Cardiac muscle cell (in vitro differentiated cells and primary cell): ENCODE data around the gene CC2D2B. TPM values are rescaled to one million over a fixed set of nuclear protein-coding genes. Genes with fewer than 3 reads are reported as not detected.
"Not testable (repeated sequence)": the region's sequence is repeated elsewhere in the genome, so short reads cannot be mapped to it uniquely, and the experiment has no call there.

Experiments
- DNase-seq, 2 donors: peaks; one replicate each; pipeline versions ENCODE4 v3.0.0 to v3.0.0-alpha.2; 2010 to 2017; ENCODE audit warnings: low read depth in 1 of 2, low spot score in 1 of 2
- H3K27ac ChIP-seq: fragments of 200-600 bp; sonication (generic); 2 replicates; pipeline ENCODE4 v1.5.1; 2016
- H3K27me3 ChIP-seq: fragments of 200-600 bp; sonication (generic); 2 replicates; pipeline ENCODE4 v1.6.0; 2016; ENCODE audit warnings: control low read depth
- H3K36me3 ChIP-seq: fragments of 200-600 bp; sonication (generic); 2 replicates; pipeline ENCODE4 v1.5.1; 2016; ENCODE audit warnings: control low read depth
- H3K4me1 ChIP-seq: fragments of 200-600 bp; sonication (generic); 2 replicates; pipeline ENCODE4 v1.8.1; 2017; ENCODE audit warnings: low read depth, mild to moderate bottlenecking, mixed run types
- H3K4me3 ChIP-seq: fragments of 200-600 bp; sonication (generic); 2 replicates; pipeline ENCODE4 v1.5.1; 2016; ENCODE audit warnings: mild to moderate bottlenecking
- H3K9me3 ChIP-seq: fragments of 200-600 bp; sonication (generic); 2 replicates; pipeline ENCODE4 v1.5.1; 2017; ENCODE audit warnings: low read depth, mild to moderate bottlenecking, control low read depth
- polyA plus RNA-seq: library from polyadenylated mRNA; unstranded; fragments of >200 nt; fragmentation: Nextera tagmentation; extraction: Ambion mirVana; gene quantifications from 2 replicates; pipeline ENCODE4 v1.2.1, GENCODE V29; 2016
- total RNA-seq: library from RNA; depleted of rRNA; stranded (reverse); fragments of >200 nt; gene quantifications from 2 replicates; pipeline ENCODE4 v1.2.3, GENCODE V29; 2016
- TF ChIP-seq, protein P1 (sequence below): IDR thresholded peaks from 2 replicates; pipeline ENCODE4 v1.5.1; 2012; ENCODE audit warnings: low read depth, mild to moderate bottlenecking, low read length

CC2D2B gene
- total and polyA plus RNA-seq, 2 experiments from 2014 or later: 0.15 to 0.18 TPM

DNA sequence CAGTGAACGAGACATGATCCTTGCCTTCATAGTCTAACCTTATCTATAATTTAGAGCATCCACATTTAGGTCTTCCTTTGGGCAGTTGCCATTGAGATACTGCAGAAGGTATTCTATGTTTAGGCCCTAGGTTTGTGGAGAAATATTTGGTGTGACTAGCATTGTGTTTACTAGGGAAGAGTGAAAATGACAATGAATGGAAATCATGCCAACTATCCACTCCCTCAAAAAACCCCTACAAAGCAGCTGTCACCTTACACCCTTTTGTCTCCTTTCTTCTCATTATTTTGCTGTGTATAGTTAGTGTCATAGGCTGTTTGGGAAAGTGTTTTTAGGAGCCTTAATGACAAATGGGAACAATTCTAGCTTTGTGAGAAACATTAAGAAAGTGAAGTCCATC is 138.8 kb downstream of the CC2D2B start:
- TF ChIP-seq, protein P1, sequence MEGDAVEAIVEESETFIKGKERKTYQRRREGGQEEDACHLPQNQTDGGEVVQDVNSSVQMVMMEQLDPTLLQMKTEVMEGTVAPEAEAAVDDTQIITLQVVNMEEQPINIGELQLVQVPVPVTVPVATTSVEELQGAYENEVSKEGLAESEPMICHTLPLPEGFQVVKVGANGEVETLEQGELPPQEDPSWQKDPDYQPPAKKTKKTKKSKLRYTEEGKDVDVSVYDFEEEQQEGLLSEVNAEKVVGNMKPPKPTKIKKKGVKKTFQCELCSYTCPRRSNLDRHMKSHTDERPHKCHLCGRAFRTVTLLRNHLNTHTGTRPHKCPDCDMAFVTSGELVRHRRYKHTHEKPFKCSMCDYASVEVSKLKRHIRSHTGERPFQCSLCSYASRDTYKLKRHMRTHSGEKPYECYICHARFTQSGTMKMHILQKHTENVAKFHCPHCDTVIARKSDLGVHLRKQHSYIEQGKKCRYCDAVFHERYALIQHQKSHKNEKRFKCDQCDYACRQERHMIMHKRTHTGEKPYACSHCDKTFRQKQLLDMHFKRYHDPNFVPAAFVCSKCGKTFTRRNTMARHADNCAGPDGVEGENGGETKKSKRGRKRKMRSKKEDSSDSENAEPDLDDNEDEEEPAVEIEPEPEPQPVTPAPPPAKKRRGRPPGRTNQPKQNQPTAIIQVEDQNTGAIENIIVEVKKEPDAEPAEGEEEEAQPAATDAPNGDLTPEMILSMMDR: no peak
- H3K4me3 ChIP-seq: no peak overlapping the region
- H3K9me3 ChIP-seq: no peaks in the 10 kb centered on the region
- H3K27me3 ChIP-seq: no peaks in the 10 kb centered on the region
- H3K27ac ChIP-seq: no peak overlapping the region
- no peak for DNase-seq
- peaks cover 11% of the 10 kb centered on the region for H3K4me1 ChIP-seq
- peaks cover 7% of the 10 kb centered on the region for H3K36me3 ChIP-seq

DNA sequence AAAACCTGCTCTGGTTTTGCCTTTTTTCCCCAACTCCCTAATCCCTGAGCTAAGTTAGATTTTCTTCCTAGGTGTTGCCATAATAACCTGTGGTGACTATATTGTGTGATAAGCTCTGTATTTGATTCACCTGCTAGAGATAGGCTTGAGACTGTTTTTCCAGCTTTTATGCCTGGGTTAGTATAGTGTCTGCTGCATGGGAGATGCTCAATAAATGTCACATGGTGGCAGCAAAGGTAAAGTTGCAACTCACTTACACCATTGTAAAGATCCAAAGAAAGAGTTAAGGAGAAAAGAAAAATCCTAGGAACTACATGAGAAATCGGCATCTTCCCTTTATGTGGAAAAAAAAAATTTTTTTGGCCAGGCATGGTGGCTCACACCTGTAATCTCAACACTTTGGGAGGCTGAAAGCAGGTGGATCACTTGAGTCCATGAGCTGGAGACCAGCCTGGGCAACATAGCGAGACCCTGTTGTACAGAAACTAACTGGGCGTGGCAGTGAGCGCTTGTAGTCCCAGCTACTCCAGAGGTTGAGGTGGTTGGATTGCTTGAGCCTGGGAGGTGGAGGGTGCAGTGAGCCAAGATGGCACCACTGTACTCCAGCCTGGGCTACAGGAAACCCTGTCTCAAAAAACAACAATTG is 139.4 kb downstream of the CC2D2B start:
- no peak overlapping the region for H3K27ac ChIP-seq
- H3K4me3 ChIP-seq: no peak overlapping the region
- H3K9me3 ChIP-seq: no peaks in the 10 kb centered on the region
- no peaks in the 10 kb centered on the region for H3K27me3 ChIP-seq
- DNase-seq: peak in 1 of 2 donors; percentile 6
- peaks cover 11% of the 10 kb centered on the region for H3K4me1 ChIP-seq
- peaks cover 7% of the 10 kb centered on the region for H3K36me3 ChIP-seq
- TF ChIP-seq, protein P1: no peak

DNA sequence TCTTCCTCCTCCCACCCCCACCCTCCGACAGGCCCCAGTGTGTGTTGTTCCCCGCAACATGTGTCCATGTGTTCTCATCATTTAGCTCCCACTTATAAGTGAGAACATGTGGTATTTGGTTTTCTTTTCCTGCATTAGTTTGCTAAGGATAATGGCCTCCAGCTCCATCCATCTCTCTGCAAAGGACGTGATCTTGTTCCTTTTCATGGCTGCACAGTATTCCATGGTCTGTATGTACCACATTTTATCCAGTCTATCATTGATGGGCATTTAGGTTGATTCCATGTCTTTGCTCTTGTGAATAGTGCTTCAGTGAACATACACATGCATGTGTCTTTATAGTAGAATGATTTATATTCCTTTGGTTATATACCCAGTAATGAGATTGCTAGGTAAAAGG is 140.2 kb downstream of the CC2D2B start:
- H3K4me3 ChIP-seq, DNase-seq, H3K27ac ChIP-seq, H3K9me3 ChIP-seq, H3K27me3 ChIP-seq, H3K36me3 ChIP-seq: not testable (repeated sequence)
- H3K4me1 ChIP-seq: peaks cover 11% of the 10 kb centered on the region

DNA sequence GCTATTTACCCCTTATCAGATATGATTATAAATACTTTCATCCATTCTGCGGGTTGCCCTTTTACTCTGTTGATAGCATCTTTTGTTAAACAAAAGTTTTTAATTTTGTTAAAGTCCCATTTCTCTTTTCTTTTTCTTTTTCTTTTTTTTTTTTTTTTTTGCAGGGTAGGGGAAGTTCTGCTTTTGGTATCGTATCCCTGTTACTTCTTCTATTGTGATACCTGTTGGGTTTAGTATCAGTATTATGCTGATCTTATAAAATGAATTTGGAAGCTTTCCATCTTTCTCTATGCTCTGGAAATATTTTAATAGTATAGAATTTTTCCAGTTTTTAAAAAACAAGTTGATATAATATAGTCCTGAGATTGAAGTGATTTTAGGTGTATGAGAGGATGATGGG is 141.6 kb downstream of the CC2D2B start:
- Histone ChIP-seq H3K27me3 (no peaks in the 10 kb centered on the region), H3K4me3 (no peak overlapping the region), H3K4me1 (peaks cover 11% of the 10 kb centered on the region), H3K27ac (no peak overlapping the region), H3K36me3 (peaks cover 7% of the 10 kb centered on the region), H3K9me3 (no peaks in the 10 kb centered on the region)
- no peak for DNase-seq
- TF ChIP-seq, protein P1: no peak

DNA sequence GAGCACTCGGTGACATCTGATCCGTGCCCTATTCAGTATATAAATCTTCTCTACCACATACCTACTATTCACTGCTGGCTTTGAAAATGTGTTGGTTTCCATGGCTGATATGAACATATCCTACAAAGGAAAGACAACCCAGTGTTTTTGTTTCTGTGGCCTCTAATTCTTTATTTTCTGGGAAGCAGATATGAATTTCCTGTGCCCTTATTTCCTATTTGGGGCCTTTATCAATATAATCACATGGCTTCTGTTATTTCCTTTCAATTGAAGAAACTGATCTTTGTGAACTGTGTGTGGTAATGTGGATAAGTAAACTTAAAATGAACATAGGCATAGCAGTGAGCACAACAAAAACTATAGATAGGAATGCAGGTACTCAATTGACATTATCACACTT is 146.2 kb downstream of the CC2D2B start:
- no peaks in the 10 kb centered on the region for H3K27me3 ChIP-seq
- no peaks in the 10 kb centered on the region for H3K4me1 ChIP-seq
- H3K9me3 ChIP-seq: no peaks in the 10 kb centered on the region
- no peak overlapping the region for H3K27ac ChIP-seq
- DNase-seq: no peak
- H3K36me3 ChIP-seq: peaks cover 26% of the 10 kb centered on the region
- TF ChIP-seq, protein P1: no peak
- no peak overlapping the region for H3K4me3 ChIP-seq

DNA sequence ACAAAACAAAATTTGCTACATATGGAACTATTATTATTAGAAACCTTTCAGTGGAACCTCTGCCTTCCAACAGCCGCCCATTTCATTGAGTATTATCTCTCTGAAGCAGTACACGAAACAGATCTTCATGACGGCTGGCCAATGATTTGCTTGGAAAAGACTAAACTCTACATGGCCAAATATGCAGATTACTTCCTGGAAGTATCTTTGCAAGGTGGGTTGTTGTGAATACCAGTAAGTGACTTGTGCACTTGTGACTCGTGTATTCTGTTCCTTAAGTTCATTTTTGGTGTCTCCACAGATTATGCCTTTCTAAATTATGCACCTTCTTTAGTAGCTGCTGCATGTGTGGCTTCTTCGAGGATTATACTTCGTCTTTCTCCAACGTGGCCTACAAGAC is 149.0 kb downstream of the CC2D2B start:
- Histone ChIP-seq H3K4me1 (no peaks in the 10 kb centered on the region), H3K27ac (no peak overlapping the region), H3K36me3 (peaks cover 35% of the 10 kb centered on the region), H3K9me3 (no peaks in the 10 kb centered on the region), H3K27me3 (no peaks in the 10 kb centered on the region), H3K4me3 (no peak overlapping the region)
- DNase-seq: no peak
- TF ChIP-seq, protein P1: no peak
